Esophagus squamous epithelium (tissue), 5 donors: Measurements from ENCODE around the gene TMEFF2. TPM values are rescaled to one million over a fixed set of nuclear protein-coding genes. Genes with fewer than 3 reads are reported as not detected.

ENCODE experiments used
- DNase-seq: peaks from one replicate; lab custom pipeline; 2025; lab: John Stamatoyannopoulos, UW
- H3K27ac ChIP-seq, 4 donors: fragments of 200-600 bp; sonication (generic); one replicate each; pipeline ENCODE4 v1.5.1; 2016 to 2019; ENCODE audit warnings: mild to moderate bottlenecking in 1 of 4
- H3K27me3 ChIP-seq, 4 donors: fragments of 200-600 bp; sonication (generic); 1 replicate in 3 of 4; 2 replicates in 1 of 4; pipeline versions ENCODE4 v1.5.1 to v1.6.0; 2017 to 2021; ENCODE audit warnings: antibody characterized with exemption in 1 of 4
- H3K36me3 ChIP-seq, 3 donors: fragments of 200-600 bp; sonication (generic); one replicate each; pipeline ENCODE4 v1.5.1; 2016 to 2019
- H3K4me1 ChIP-seq, 3 donors: fragments of 200-600 bp; sonication (generic); one replicate each; pipeline ENCODE4 v1.5.1; 2017 to 2019
- H3K4me3 ChIP-seq, 4 donors: fragments of 200-600 bp; sonication (generic); 1 replicate in 3 of 4; 2 replicates in 1 of 4; pipeline ENCODE4 v1.5.1; 2016 to 2019; ENCODE audit warnings: mild to moderate bottlenecking in 2 of 4, moderate library complexity in 1 of 4
- H3K9me3 ChIP-seq, 3 donors: fragments of 200-600 bp; sonication (generic); one replicate each; pipeline ENCODE4 v1.5.1; 2016 to 2019
- POLR2A ChIP-seq, 4 donors: fragments of 450-650 bp; IDR thresholded peaks; one replicate each; pipeline ENCODE4 v1.6.1; 2017; ENCODE audit warnings: antibody characterized with exemption in 4 of 4, mild to moderate bottlenecking in 4 of 4, moderate library complexity in 3 of 4
- WGBS, 2 donors: methylation state at CpG; one replicate each; pipeline ENCODE4 v1.1.5; 2018; 5-methylcytosine and 5-hydroxymethylcytosine counted together
- intact Hi-C: fragments of 100-400 bp; cut with DNase I; formaldehyde crosslinking; loops from one replicate; pipeline ENCODE4 v1.15.0; 2022
- total RNA-seq, 4 donors: library from RNA; depleted of rRNA; stranded (reverse); fragments of >200 nt; gene quantifications; one replicate each; pipeline ENCODE4 v1.1.0, GENCODE V29; 2016
- TF ChIP-seq, protein P1 (sequence below), 6 experiments: fragments of 450-650 bp in 4 of 6; fragments of 200-600 bp in 2 of 6; sonication (generic) in 2 of 6; IDR thresholded peaks; one replicate each; pipeline ENCODE4 v1.5.1; 2016 to 2019; ENCODE audit warnings: antibody characterized with exemption in 6 of 6, mild to moderate bottlenecking in 4 of 6, moderate library complexity in 4 of 6
- donor health status: DM: yes; HTN: yes; CAD: no.

TMEFF2 gene
- total RNA-seq, 4 donors from 2014 or later = 1.5 TPM; not detected in 3

DNA sequence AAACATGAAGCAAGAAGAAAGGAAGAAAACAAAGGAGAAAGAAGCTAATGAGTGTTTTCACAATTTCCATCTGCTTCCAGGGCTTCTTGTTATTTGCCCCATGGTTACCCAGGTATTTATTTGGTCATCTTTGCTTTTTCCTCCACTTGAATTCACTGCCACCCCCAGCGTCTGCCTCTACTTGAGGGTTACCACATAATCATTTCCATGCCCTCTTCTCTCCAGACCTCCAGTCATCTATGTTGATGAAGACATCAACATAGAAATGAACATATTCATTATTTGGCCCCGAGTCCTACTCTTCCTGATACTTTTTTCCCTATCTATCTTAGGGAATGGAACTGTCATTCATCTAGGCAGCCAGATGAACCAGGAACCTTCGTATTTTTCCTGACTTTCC is 214.2 kb downstream of the TMEFF2 start:
- no peaks in the 10 kb centered on the region for H3K9me3 ChIP-seq
- TF ChIP-seq, protein P1, sequence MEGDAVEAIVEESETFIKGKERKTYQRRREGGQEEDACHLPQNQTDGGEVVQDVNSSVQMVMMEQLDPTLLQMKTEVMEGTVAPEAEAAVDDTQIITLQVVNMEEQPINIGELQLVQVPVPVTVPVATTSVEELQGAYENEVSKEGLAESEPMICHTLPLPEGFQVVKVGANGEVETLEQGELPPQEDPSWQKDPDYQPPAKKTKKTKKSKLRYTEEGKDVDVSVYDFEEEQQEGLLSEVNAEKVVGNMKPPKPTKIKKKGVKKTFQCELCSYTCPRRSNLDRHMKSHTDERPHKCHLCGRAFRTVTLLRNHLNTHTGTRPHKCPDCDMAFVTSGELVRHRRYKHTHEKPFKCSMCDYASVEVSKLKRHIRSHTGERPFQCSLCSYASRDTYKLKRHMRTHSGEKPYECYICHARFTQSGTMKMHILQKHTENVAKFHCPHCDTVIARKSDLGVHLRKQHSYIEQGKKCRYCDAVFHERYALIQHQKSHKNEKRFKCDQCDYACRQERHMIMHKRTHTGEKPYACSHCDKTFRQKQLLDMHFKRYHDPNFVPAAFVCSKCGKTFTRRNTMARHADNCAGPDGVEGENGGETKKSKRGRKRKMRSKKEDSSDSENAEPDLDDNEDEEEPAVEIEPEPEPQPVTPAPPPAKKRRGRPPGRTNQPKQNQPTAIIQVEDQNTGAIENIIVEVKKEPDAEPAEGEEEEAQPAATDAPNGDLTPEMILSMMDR (IDR thresholded peaks at IDR 0.05) = no peak
- TF ChIP-seq POLR2A (IDR thresholded peaks at IDR 0.05) = no peak
- H3K36me3 ChIP-seq = no peaks in the 10 kb centered on the region
- intact Hi-C loops = no loop called here
- no peak overlapping the region for H3K27ac ChIP-seq
- WGBS, 2 donors = 69 to 72% methylated on average over 3 of the region's 3 CpGs
- DNase-seq = no peak
- no peaks in the 10 kb centered on the region for H3K4me1 ChIP-seq
- no peaks in the 10 kb centered on the region for H3K27me3 ChIP-seq
- H3K4me3 ChIP-seq = no peak overlapping the region

DNA sequence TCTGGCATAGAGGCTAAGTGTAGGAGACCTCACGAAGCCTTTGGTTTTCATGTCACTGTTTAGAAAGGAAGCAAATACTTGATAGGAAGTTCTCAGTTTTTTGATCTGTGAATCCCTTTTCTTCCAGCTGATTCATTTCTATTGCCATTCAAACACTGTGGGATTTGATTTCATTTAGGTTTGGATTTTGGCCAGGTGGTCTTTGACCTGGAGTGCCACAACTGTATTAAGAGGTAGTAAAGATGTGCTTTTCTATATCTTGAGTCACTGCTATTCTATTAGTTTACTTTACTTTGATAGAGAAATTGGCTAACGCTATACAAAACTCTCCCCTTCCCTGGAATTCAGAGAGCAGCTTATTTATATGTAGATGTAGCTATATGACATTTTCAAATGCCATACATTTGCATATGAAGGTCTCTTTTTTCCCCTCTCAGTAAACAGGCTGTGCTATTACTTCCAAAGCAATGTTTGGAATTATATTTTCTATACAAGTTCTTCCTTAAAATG is 215.5 kb downstream of the TMEFF2 start:
- H3K27ac ChIP-seq = no peak overlapping the region
- TF ChIP-seq, protein P1 (IDR thresholded peaks at IDR 0.05) = no peak
- TF ChIP-seq POLR2A (IDR thresholded peaks at IDR 0.05) = no peak
- no peaks in the 10 kb centered on the region for H3K9me3 ChIP-seq
- H3K4me3 ChIP-seq = no peak overlapping the region
- DNase-seq = no peak
- no peaks in the 10 kb centered on the region for H3K4me1 ChIP-seq
- H3K36me3 ChIP-seq = no peaks in the 10 kb centered on the region
- 38 to 42% methylated on average over 2 of the region's 2 CpGs for WGBS, 2 donors
- intact Hi-C loops = no loop called here
- H3K27me3 ChIP-seq = no peaks in the 10 kb centered on the region

DNA sequence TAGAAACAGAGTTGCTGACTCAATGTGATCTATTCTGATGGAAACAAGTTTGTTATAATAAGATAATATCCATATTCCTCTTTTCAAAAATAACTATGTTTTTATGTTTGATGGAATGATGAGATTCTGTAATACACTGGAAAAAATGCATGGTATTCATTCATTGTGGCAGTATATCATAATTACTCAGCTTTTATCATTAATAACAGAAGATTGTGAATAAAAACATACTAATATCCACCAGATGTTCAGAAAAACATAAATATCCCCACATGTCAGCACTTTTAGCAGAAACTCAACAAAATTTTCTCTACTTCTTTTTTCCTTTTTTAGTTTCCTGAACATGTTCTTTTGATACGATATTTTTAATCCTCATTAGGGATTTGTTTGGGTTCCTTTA is 217.0 kb downstream of the TMEFF2 start:
- TF ChIP-seq, protein P1 (IDR thresholded peaks at IDR 0.05) = no peak
- TF ChIP-seq POLR2A (IDR thresholded peaks at IDR 0.05) = no peak

DNA sequence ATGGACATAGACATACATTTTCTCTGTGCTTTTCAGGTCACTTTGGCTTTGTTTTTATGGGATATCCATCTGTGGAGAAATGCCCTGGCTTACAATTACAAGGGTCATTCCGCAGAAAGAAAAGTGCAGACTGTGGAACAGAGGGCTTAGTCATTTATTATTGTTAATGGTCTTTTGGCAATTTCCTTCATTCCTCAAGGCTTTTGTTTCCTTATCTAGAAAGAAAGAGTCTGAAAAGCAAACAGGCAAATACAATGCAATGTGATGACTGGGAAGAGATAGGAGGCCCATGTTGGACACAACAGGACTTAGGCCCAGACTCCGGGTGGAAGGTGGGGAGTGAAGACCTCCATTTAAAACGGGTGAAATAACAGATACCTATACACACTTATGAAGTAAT is 218.3 kb downstream of the TMEFF2 start:
- TF ChIP-seq, protein P1 (IDR thresholded peaks at IDR 0.05) = no peak
- TF ChIP-seq POLR2A (IDR thresholded peaks at IDR 0.05) = no peak
- Histone ChIP-seq H3K4me3 (no peak overlapping the region), H3K9me3 (no peaks in the 10 kb centered on the region), H3K27me3 (no peaks in the 10 kb centered on the region), H3K4me1 (no peaks in the 10 kb centered on the region), H3K36me3 (no peaks in the 10 kb centered on the region), H3K27ac (peak overlapping the region in 1 of 4 donors; percentile 21)
- intact Hi-C loops = no loop called here
- 69% methylated on average over 3 of the region's 3 CpGs for WGBS, 2 donors
- DNase-seq = no peak

More for the DNA sequence above, 217.0 kb downstream of the TMEFF2 start:
- WGBS, 2 donors = 72 to 80% methylated on average over 1 of the region's 1 CpG
- H3K4me1 ChIP-seq = no peaks in the 10 kb centered on the region
- no peaks in the 10 kb centered on the region for H3K27me3 ChIP-seq
- no peak overlapping the region for H3K27ac ChIP-seq
- no peaks in the 10 kb centered on the region for H3K36me3 ChIP-seq
- H3K4me3 ChIP-seq = no peak overlapping the region
- DNase-seq = no peak
- H3K9me3 ChIP-seq = no peaks in the 10 kb centered on the region
- intact Hi-C loops = no loop called here

DNA sequence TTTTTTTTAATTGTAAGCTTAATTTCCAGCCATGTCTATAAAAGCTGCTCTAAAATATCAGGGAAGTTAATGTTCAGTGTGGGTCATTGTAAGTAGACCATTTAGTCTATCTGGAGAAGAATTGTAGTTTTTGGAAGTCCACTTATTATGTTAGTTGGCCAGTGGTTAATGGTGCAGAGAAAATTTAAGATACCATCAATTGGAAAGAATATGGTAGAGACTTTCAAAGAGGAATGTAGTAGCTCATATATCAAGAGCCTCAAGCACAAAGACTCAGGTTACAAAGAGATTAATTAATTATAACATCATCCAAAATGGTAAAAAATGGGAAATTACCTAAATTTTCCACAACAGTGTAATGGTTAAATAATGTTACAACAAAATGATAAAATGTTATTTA is 220.1 kb downstream of the TMEFF2 start:
- Histone ChIP-seq H3K9me3 (no peaks in the 10 kb centered on the region), H3K4me1 (no peaks in the 10 kb centered on the region), H3K27ac (no peak overlapping the region), H3K36me3 (no peaks in the 10 kb centered on the region), H3K4me3 (no peak overlapping the region), H3K27me3 (no peaks in the 10 kb centered on the region)
- no peak for TF ChIP-seq POLR2A (IDR thresholded peaks at IDR 0.05)
- TF ChIP-seq, protein P1 (IDR thresholded peaks at IDR 0.05) = no peak
- no peak for DNase-seq
- intact Hi-C loops = no loop called here
